K562 (cell line): ENCODE data around the gene ANO4. TPM values are rescaled to one million over a fixed set of nuclear protein-coding genes. Genes with fewer than 3 reads are reported as not detected.
A peak's percentile ranks its signal among the peaks of the same experiment; 100 is the strongest.

ENCODE experiments used
- ATAC-seq: fragments of 200-7000 bp; cut with Tn5 transposase; 3 replicates; pipeline ENCODE4 v1.9.1; 2020; ENCODE audit warnings: moderate library complexity
- BruUV-seq: library from RNA; stranded (reverse); fragments of 400-500 nt; replicated peaks from 2 replicates; lab custom pipeline; 2021; lab: Mats Ljungman, UMichigan
- CTCF ChIA-PET: fragments of 300-600 bp; formaldehyde crosslinking; extraction: SDS; loops from one replicate; lab custom pipeline; 2021; ENCODE audit warnings: low intra/inter-chr PET ratio; lab: Yijun Ruan, JAX
- POLR2A ChIA-PET: fragments of 300-600, 350-650 bp; sonication (Branson Sonifier 250); formaldehyde crosslinking; extraction: SDS; loops from one replicate; lab custom pipeline; 2021; ENCODE audit warnings: antibody characterized with exemption, inconsistent platforms; lab: Yijun Ruan, JAX
- DNase-seq, 4 experiments: peaks; one replicate each; pipeline versions ENCODE4 v3.0.0 to v3.0.0-alpha.2; 2011 to 2018; ENCODE audit warnings: low spot score in 3 of 4, mixed read lengths in 3 of 4; ENCODE audit errors: extremely low read depth in 1 of 4
- FAIRE-seq: peaks from 2 replicates; lab custom pipeline; 2011; peaks lifted over from hg19 to GRCh38; lab: Jason Lieb, UNC
- H2AFZ ChIP-seq: 2 replicates; pipeline ENCODE4 v1.6.0; 2011; ENCODE audit warnings: low read depth, low read length, control low read depth, inconsistent platforms
- H3K27ac ChIP-seq: fragments of 200-600 bp; 3 replicates; pipeline ENCODE4 v1.8.0; 2011; ENCODE audit warnings: low read depth, mild to moderate bottlenecking, control low read depth, inconsistent platforms, low read length, moderate library complexity, mixed read lengths; ENCODE audit errors: extremely low read depth
- H3K27me3 ChIP-seq, 2 experiments: fragments of 300-600 bp in 1 of 2; 2 replicates in 1 of 2; 3 replicates in 1 of 2; pipeline versions ENCODE4 v1.6.0 to v1.8.0; 2011; ENCODE audit warnings: inconsistent platforms in 2 of 2, low read length in 2 of 2, mild to moderate bottlenecking in 1 of 2, mixed read lengths in 1 of 2, moderate library complexity in 1 of 2; ENCODE audit not compliant: control insufficient read depth in 2 of 2, insufficient read depth in 2 of 2
- H3K36me3 ChIP-seq: fragments of 300-600 bp; 3 replicates; pipeline ENCODE4 v1.8.0; 2011; ENCODE audit warnings: mild to moderate bottlenecking, low read length, inconsistent platforms; ENCODE audit not compliant: control insufficient read depth, insufficient read depth
- H3K4me1 ChIP-seq, 2 experiments: fragments of 200-600 bp in 1 of 2; replicated peaks in 1 of 2; 2 replicates in 1 of 2; 3 replicates in 1 of 2; pipeline versions ENCODE4 v1.5.1 to v1.8.0; 2011; ENCODE audit warnings: inconsistent platforms in 2 of 2, low read length in 2 of 2, mild to moderate bottlenecking in 1 of 2, mixed read lengths in 1 of 2, moderate library complexity in 1 of 2; ENCODE audit not compliant: control insufficient read depth in 2 of 2, insufficient read depth in 2 of 2
- H3K4me2 ChIP-seq: 2 replicates; pipeline ENCODE4 v1.6.1; 2011; ENCODE audit warnings: low read length, control low read depth, inconsistent platforms, mixed read lengths; ENCODE audit not compliant: insufficient read depth
- H3K4me3 ChIP-seq: fragments of 200-600 bp; sonication (generic), shearing (Covaris generic); 2 replicates; pipeline ENCODE4 v1.5.1; 2016; ENCODE audit warnings: control low read depth, inconsistent platforms
- H3K79me2 ChIP-seq: fragments of 200-600 bp; 3 replicates; pipeline ENCODE4 v1.8.0; 2011; ENCODE audit warnings: low read length, inconsistent platforms; ENCODE audit not compliant: control insufficient read depth, insufficient read depth
- H3K9ac ChIP-seq, 2 experiments: 2 replicates each; pipeline versions ENCODE4 v1.6.0 to v1.6.1; 2011; ENCODE audit warnings: low read depth in 2 of 2, low read length in 2 of 2, control low read depth in 1 of 2, inconsistent platforms in 1 of 2, mild to moderate bottlenecking in 1 of 2, mixed read lengths in 1 of 2; ENCODE audit not compliant: insufficient read depth in 1 of 2
- H3K9me1 ChIP-seq: one replicate; pipeline ENCODE4 v1.6.0; 2011; ENCODE audit warnings: inconsistent platforms, mild to moderate bottlenecking, low read length, moderate library complexity; ENCODE audit not compliant: control insufficient read depth, insufficient read depth
- H3K9me3 ChIP-seq: replicated peaks from 2 replicates; pipeline ENCODE4 v1.5.1; 2011; ENCODE audit warnings: low read depth, low read length, inconsistent platforms; ENCODE audit not compliant: control insufficient read depth, insufficient read depth
- H4K20me1 ChIP-seq: replicated peaks from 2 replicates; pipeline ENCODE4 v1.6.1; 2011; ENCODE audit warnings: low read length, inconsistent platforms, mixed read lengths; ENCODE audit not compliant: control insufficient read depth, insufficient read depth
- ARID1B ChIP-seq: fragments of 450-650 bp; IDR thresholded peaks from 2 replicates; pipeline ENCODE4 v1.6.1; 2016; ENCODE audit warnings: antibody characterized with exemption, mild to moderate bottlenecking, inconsistent platforms
- ATF1 ChIP-seq, 2 experiments: fragments of 450-650 bp in 1 of 2; IDR thresholded peaks; 2 replicates each; pipeline ENCODE4 v1.6.1; 2016; ENCODE audit warnings: missing compliant biosample characterization in 1 of 2, missing genetic modification characterization in 1 of 2
- CBFA2T3 ChIP-seq: fragments of 450-650 bp; IDR thresholded peaks from 2 replicates; pipeline ENCODE4 v1.6.1; 2017
- CBX5 ChIP-seq: IDR thresholded peaks from 2 replicates; pipeline ENCODE4 v1.6.1; 2014; ENCODE audit warnings: low read depth, borderline replicate concordance
- DPF2 ChIP-seq: fragments of 450-650 bp; IDR thresholded peaks from 2 replicates; pipeline ENCODE4 v1.6.1; 2016
- ETV5 ChIP-seq: sonication (generic); formaldehyde crosslinking; IDR thresholded peaks from 2 replicates; pipeline ENCODE4 v1.4.0; 2020; ENCODE audit warnings: low read depth, mild to moderate bottlenecking, missing genetic modification reagents
- MBD2 ChIP-seq: sonication (generic); IDR thresholded peaks from 2 replicates; pipeline ENCODE4 v1.6.1; 2016; ENCODE audit warnings: low read depth, borderline replicate concordance
- MTA2 ChIP-seq: fragments of 450-650 bp; IDR thresholded peaks from 2 replicates; pipeline ENCODE4 v1.6.1; 2016; ENCODE audit warnings: low read depth
- NR0B1 ChIP-seq: fragments of 450-650 bp; IDR thresholded peaks from one replicate; pipeline ENCODE4 v1.6.1; 2018; ENCODE audit warnings: mild to moderate bottlenecking, moderate library complexity; ENCODE audit not compliant: partially characterized antibody
- RBFOX2 ChIP-seq: fragments of 200-400 bp; formaldehyde crosslinking; IDR thresholded peaks from 2 replicates; pipeline ENCODE4 v1.6.1; 2017; ENCODE audit warnings: low read depth, mild to moderate bottlenecking, low read length, moderate library complexity
- SIX5 ChIP-seq, 2 experiments: IDR thresholded peaks; 2 replicates each; pipeline ENCODE4 v1.6.1; 2011; ENCODE audit warnings: low read length in 2 of 2, borderline replicate concordance in 1 of 2, low read depth in 1 of 2, mild to moderate bottlenecking in 1 of 2, moderate library complexity in 1 of 2; ENCODE audit not compliant: insufficient read depth in 1 of 2
- SMARCA4 ChIP-seq: fragments of 450-650 bp; IDR thresholded peaks from 2 replicates; pipeline ENCODE4 v1.6.1; 2016
- TAL1 ChIP-seq: fragments of 450-650 bp; IDR thresholded peaks from 2 replicates; pipeline ENCODE4 v1.6.1; 2016; ENCODE audit warnings: mild to moderate bottlenecking
- TEAD4 ChIP-seq, 2 experiments: sonication (generic) in 1 of 2; formaldehyde crosslinking in 1 of 2; IDR thresholded peaks; 2 replicates each; pipeline versions ENCODE4 v1.6.1 to v1.8.0; 2012 to 2022; ENCODE audit warnings: borderline replicate concordance in 1 of 2, inconsistent platforms in 1 of 2, low read length in 1 of 2, mild to moderate bottlenecking in 1 of 2, missing genetic modification reagents in 1 of 2
- ZNF24 ChIP-seq: fragments of 450-650 bp; IDR thresholded peaks from 2 replicates; pipeline ENCODE4 v1.6.1; 2016
- ZNF551 ChIP-seq: fragments of 250-450 bp; sonication (Bioruptor Pico); IDR thresholded peaks from 2 replicates; pipeline ENCODE4 v1.5.0; 2021; ENCODE audit warnings: mild to moderate bottlenecking, moderate library complexity
- WGBS: fragments of 100-300 bp; shearing (Covaris generic); methylation state at CpG from one replicate; pipeline ENCODE4 v1.1.6; 2016; ENCODE audit warnings: low coverage, mixed read lengths; ENCODE audit not compliant: insufficient coverage; ENCODE audit errors: missing lambda C conversion rate; 5-methylcytosine and 5-hydroxymethylcytosine counted together
- in situ Hi-C: fragments of 300-500 bp; cut with MboI; formaldehyde crosslinking; loops from 4 replicates; pipeline ENCODE4 v1.15.0; 2018; ENCODE audit warnings: inconsistent platforms, mixed read lengths
- intact Hi-C: fragments of 100-400 bp; cut with micrococcal nuclease; formaldehyde crosslinking; loops from 2 replicates; pipeline ENCODE4 v1.14.2; 2022
- polyA plus RNA-seq, 8 experiments: library from polyadenylated mRNA; depleted of rRNA in 4 of 8; stranded (reverse) in 5 of 8; unstranded in 3 of 8; fragments of >200 nt; fragmentation: Nextera tagmentation in 2 of 8; fragmentation: Illumina TruSeq in 1 of 8; extraction: Ambion mirVana in 2 of 8; extraction: Trizol in 1 of 8; gene quantifications; 2 replicates each; pipeline versions ENCODE4 v1.2.1 to v1.2.3, GENCODE V29; 2011 to 2014; ENCODE audit warnings: inconsistent platforms in 1 of 8, missing spikeins in 1 of 8
- total RNA-seq, 7 experiments: library from RNA; depleted of rRNA in 6 of 7; stranded (reverse); fragments of >200 nt in 6 of 7; fragmentation: Illumina TruSeq in 2 of 7; extraction: Trizol in 2 of 7; gene quantifications; 2 replicates each; pipeline versions ENCODE4 v1.2.1 to v1.2.3, GENCODE V29; 2011 to 2021; ENCODE audit warnings: low replicate concordance in 1 of 7
- TF ChIP-seq, protein P1 (sequence below): sonication (generic); formaldehyde crosslinking; IDR thresholded peaks from 2 replicates; pipeline ENCODE4 v1.8.1; 2023; ENCODE audit warnings: missing genetic modification reagents, mild to moderate bottlenecking, borderline replicate concordance

The ANO4 gene
- total and polyA plus RNA-seq, 9 of the 15 experiments (the other 6 are each of a cell fraction or from before 2014, with no cell fraction given) = not detected

- TF ChIP-seq, protein P1, sequence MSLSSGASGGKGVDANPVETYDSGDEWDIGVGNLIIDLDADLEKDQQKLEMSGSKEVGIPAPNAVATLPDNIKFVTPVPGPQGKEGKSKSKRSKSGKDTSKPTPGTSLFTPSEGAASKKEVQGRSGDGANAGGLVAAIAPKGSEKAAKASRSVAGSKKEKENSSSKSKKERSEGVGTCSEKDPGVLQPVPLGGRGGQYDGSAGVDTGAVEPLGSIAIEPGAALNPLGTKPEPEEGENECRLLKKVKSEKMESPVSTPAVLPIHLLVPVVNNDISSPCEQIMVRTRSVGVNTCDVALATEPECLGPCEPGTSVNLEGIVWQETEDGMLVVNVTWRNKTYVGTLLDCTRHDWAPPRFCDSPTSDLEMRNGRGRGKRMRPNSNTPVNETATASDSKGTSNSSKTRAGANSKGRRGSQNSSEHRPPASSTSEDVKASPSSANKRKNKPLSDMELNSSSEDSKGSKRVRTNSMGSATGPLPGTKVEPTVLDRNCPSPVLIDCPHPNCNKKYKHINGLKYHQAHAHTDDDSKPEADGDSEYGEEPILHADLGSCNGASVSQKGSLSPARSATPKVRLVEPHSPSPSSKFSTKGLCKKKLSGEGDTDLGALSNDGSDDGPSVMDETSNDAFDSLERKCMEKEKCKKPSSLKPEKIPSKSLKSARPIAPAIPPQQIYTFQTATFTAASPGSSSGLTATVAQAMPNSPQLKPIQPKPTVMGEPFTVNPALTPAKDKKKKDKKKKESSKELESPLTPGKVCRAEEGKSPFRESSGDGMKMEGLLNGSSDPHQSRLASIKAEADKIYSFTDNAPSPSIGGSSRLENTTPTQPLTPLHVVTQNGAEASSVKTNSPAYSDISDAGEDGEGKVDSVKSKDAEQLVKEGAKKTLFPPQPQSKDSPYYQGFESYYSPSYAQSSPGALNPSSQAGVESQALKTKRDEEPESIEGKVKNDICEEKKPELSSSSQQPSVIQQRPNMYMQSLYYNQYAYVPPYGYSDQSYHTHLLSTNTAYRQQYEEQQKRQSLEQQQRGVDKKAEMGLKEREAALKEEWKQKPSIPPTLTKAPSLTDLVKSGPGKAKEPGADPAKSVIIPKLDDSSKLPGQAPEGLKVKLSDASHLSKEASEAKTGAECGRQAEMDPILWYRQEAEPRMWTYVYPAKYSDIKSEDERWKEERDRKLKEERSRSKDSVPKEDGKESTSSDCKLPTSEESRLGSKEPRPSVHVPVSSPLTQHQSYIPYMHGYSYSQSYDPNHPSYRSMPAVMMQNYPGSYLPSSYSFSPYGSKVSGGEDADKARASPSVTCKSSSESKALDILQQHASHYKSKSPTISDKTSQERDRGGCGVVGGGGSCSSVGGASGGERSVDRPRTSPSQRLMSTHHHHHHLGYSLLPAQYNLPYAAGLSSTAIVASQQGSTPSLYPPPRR (CRISPR knock-in tag) = no peak
- TF ChIP-seq SIX5 (IDR thresholded peaks at IDR 0.05; ENCODE audit: borderline replicate concordance in 1 of 2, insufficient read depth in 1 of 2, low read depth in 1 of 2, low read length in 2 of 2) (no peak), NR0B1 (no peak)
Observed at GRCh38 chr12:100840748-100841147, 46.2 kb downstream of the ANO4 start (continued).

DNA sequence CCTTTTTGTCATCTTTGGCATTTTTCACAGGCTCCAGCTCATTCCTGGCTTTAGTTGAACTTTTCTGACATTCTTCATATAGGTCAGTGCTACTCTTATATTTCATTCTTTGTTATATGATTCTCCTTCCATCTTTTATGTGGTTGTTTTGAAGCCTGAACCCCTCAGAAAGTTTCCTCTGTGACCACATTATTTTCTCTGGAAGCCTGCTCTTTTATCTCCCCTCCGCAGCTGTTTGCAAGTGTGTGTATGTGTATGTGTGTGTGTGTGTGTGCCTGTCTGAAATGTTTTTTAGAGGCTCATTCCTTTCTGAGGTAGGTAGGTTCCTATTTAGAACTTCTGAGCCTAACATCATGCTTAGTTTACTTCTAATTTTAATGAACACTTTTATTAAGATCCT, 47.6 kb downstream of the ANO4 start:
- ATAC-seq (no peak), FAIRE-seq (no peak), DNase-seq (peak in 2 of 4 experiments; percentile 7 to 14)
- no TSS peak for BruUV-seq
- ChIA-PET CTCF (no interaction called here), POLR2A (no interaction called here)
- Histone ChIP-seq H2AFZ (0 out of 2 replicates have a peak overlapping the region, but pooled peaks have one; percentile 16), H3K4me3 (no peak overlapping the region), H3K4me2 (no peak overlapping the region), H3K4me1 (no peaks in the 10 kb centered on the region), H3K27ac (no peak overlapping the region), H3K27me3 (no peaks in the 10 kb centered on the region), H3K9ac (no peak overlapping the region), H3K36me3 (no peaks in the 10 kb centered on the region), H4K20me1 (no peaks in the 10 kb centered on the region), H3K9me3 (no peaks in the 10 kb centered on the region; the same call in 1 of the 2 replicates), H3K9me1 (no peaks in the 10 kb centered on the region), H3K79me2 (no peaks in the 10 kb centered on the region)
- WGBS = 0% methylated on average over 1 of the region's 1 CpG
- TF ChIP-seq SMARCA4 (peak; percentile 35; the same call in 1 of the 2 replicates), MBD2 (no peak), ZNF24 (no peak), ARID1B (peak; percentile 73), TEAD4 (IDR thresholded peaks at IDR 0.05; ENCODE audit: low read length) (0 out of 2 replicates have a peak, but pooled peaks have one; percentile 15), TEAD4 (CRISPR knock-in tag; IDR thresholded peaks at IDR 0.05; ENCODE audit: borderline replicate concordance) (no peak), RBFOX2 (no peak), TAL1 (peak; percentile 61), ATF1 (CRISPR knock-in tag; IDR thresholded peaks at IDR 0.05) (no peak), ATF1 (tag; IDR thresholded peaks at IDR 0.05) (no peak), MTA2 (peak; percentile 50; the same call in 1 of the 2 replicates), CBX5 (no peak), CBFA2T3 (peak; percentile 57), DPF2 (peak; percentile 36; the same call in 1 of the 2 replicates), ETV5 (CRISPR knock-in tag) (no peak), ZNF551 (CRISPR knock-in tag) (no peak)
- in situ Hi-C loops (no loop called here), intact Hi-C loops (no loop called here)
